H1 (cell line): ENCODE results near the gene RAMP2. TPM values are rescaled to one million over a fixed set of nuclear protein-coding genes. Genes with fewer than 3 reads are reported as not detected.

Experiments
- CHD2 ChIP-seq: IDR thresholded peaks from 2 replicates; pipeline ENCODE4 v1.6.1; 2012; ENCODE audit warnings: low read length, improper control_type of control experiment
- CTCF ChIP-seq, 3 experiments: IDR thresholded peaks; 1 replicate in 2 of 3; 2 replicates in 1 of 3; pipeline versions ENCODE4 v1.5.1 to v1.6.1; 2011; ENCODE audit warnings: low read length in 3 of 3, mild to moderate bottlenecking in 3 of 3, inconsistent platforms in 2 of 3, low read depth in 1 of 3, moderate library complexity in 1 of 3; ENCODE audit not compliant: insufficient read depth in 1 of 3; ENCODE audit errors: control extremely low read depth in 1 of 3
- RFX5 ChIP-seq: IDR thresholded peaks from 2 replicates; pipeline ENCODE4 v1.6.1; 2011; ENCODE audit warnings: low read depth, low read length, improper control_type of control experiment, borderline replicate concordance
- SIN3A ChIP-seq, 2 experiments: IDR thresholded peaks in 1 of 2; conservative IDR thresholded peaks in 1 of 2; 2 replicates each; pipeline ENCODE4 v1.6.1; 2011 to 2012; ENCODE audit warnings: low read length in 2 of 2, improper control_type of control experiment in 1 of 2, low read depth in 1 of 2, mild to moderate bottlenecking in 1 of 2
- SP2 ChIP-seq: IDR thresholded peaks from 2 replicates; pipeline ENCODE4 v1.6.1; 2012; ENCODE audit warnings: mild to moderate bottlenecking, low read length, inconsistent platforms
- SP4 ChIP-seq: IDR thresholded peaks from 2 replicates; pipeline ENCODE4 v1.6.1; 2012; ENCODE audit warnings: low read length, inconsistent platforms
- polyA plus RNA-seq, 7 experiments: library from polyadenylated mRNA; depleted of rRNA in 3 of 7; stranded (reverse) in 5 of 7; unstranded in 2 of 7; fragments of >200 nt in 5 of 7; fragments of 200-250 nt in 2 of 7; gene quantifications; 1 replicate in 5 of 7; 2 replicates in 1 of 7; 4 replicates in 1 of 7; pipeline versions ENCODE4 v1.2.1 to v1.2.3, GENCODE V29; 2011 to 2013; ENCODE audit warnings: missing spikeins in 2 of 7, mixed read lengths in 2 of 7
- total RNA-seq: library from RNA; stranded (reverse); fragmentation: NEBNext Ultra II Directional; extraction: Animal tissue kit (Norgen Biotek cat#: 25700); gene quantifications from 2 replicates; pipeline ENCODE4 v1.2.1, GENCODE V29; 2021

Gene RAMP2
- total and polyA plus RNA-seq, 2 of the 8 experiments (the other 6 are each of a cell fraction or from before 2014, with no cell fraction given), result 13.4 to 41.7 TPM

- TF ChIP-seq SP4, result no peak
- no peak for TF ChIP-seq RFX5
- TF ChIP-seq SP2, result no peak
- TF ChIP-seq CHD2, result no peak
- no peak for TF ChIP-seq CTCF (IDR thresholded peaks at IDR 0.05; ENCODE audit: control extremely low read depth in 1 of 3, insufficient read depth in 1 of 3, low read depth in 1 of 3, low read length in 3 of 3)
- 0 out of 4 replicates have a peak, but pooled peaks of 1 of the 2 experiments have one; percentile 45 for TF ChIP-seq SIN3A (conservative IDR thresholded peaks at IDR 0.05 in 1 of 2, IDR thresholded peaks at IDR 0.05 in 1 of 2; ENCODE audit: low read depth in 1 of 2, low read length in 2 of 2)
These were observed at the start of gene RAMP2 (continued) for GRCh38 chr17:42760652-42761581.
